ENCODE results near the gene ZNF329. TPM values are rescaled to one million over a fixed set of nuclear protein-coding genes. Genes with fewer than 3 reads are reported as not detected.

The ZNF329 gene
- total RNA-seq, 1 experiment from 2014 or later: 10.7 TPM

GRCh38 chr19:58129284-58129683 is 21.3 kb downstream of the ZNF329 start:
- in situ Hi-C loops (cut with HindIII; ENCODE audit: low pct_unique_long_range_greater_than_20kb, low sequenced_read_pairs): no loop called here
- no peak for DNase-seq (ENCODE audit: low read depth, low spot score)

DNA sequence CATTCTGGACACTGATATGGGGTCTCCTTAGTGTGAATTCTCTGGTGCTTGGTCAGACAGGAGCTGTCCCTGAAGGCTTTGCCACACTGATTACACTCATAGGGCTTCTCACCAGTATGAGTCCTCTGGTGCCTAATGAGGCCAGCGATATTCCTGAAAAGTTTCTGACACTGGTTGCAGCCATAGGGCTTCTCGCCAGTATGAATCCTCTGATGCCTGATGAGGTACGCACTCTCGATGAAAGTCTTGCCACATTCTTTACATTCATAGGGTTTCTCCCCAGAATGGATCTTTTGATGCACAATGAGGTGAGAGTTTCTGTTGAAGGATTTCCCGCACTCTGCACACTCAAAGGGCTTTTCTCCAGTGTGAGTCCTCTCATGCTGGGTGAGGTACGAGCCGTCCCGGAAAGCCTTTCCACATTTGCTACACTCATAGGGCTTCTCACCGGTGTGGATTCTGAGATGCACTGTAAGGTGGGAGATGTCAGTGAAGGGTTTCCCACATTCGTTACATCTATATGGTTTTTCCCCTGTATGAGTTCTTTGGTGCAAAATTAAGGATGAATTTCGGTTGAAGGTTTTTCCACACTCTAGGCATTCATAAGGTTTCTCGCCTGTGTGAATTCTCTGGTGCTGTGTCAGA is 22.4 kb downstream of the ZNF329 start:
- in situ Hi-C loops (cut with HindIII; ENCODE audit: low pct_unique_long_range_greater_than_20kb, low sequenced_read_pairs): no loop called here
- no peak for DNase-seq (ENCODE audit: low read depth, low spot score)

GRCh38 chr19:58123354-58123753 is 27.2 kb downstream of the ZNF329 start:
- in situ Hi-C loops (cut with HindIII; ENCODE audit: low pct_unique_long_range_greater_than_20kb, low sequenced_read_pairs): no loop called here
- no peak for DNase-seq (ENCODE audit: low read depth, low spot score)

DNA sequence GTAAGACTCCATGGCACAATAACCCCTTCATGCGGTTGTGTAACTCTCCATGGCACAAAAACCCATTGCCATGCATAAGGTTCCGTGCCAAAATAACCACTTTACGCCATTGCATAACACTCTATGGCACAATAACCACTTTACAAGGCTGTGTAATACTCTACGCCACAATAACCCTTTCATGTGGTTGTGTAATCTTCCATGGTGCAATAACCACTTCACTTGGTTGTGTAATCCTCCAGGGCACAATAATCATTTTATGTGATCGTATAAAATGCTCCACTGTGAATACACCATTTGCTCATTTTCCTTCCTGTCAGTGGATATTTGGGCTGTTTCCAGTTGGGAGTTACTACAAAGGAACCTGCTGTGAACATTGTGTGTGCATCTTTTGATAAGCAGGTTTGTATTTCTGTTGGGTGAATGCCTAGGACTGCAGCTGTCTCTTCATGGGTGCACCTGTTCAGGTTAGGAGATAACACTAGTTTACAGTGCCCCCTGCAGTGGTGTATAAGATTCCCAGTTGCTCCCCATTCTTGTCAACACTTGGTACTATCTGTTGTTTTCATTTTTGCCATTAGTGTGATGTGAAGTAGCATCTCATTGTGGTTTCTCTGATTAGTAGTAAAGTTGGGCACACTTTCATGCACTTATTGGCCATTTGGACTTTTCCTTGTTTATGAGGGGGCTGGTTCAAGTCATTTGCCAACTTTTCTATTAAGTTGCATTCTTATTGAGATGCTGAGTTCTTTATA is 31.4 kb downstream of the ZNF329 start:
- no peak for DNase-seq (ENCODE audit: low read depth, low spot score)
- in situ Hi-C loops (cut with HindIII; ENCODE audit: low pct_unique_long_range_greater_than_20kb, low sequenced_read_pairs): no loop called here

GRCh38 chr19:58117841-58118575 is 32.6 kb downstream of the ZNF329 start:
- in situ Hi-C loops (cut with HindIII; ENCODE audit: low pct_unique_long_range_greater_than_20kb, low sequenced_read_pairs): no loop called here
- DNase-seq (ENCODE audit: low read depth, low spot score): no peak

DNA sequence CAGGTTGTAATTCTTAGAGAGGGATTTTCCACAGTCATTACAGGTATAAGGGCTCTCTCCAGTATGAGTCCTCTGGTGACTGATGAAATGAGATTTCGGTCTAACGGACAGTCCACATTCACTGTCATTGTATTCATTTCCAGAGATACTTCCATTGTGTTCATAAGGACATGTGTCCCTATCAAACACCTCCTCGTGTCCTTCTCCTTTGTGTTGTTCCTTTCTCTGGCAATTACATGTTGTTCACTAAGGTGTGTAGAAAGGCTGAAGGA is 42.1 kb downstream of the ZNF329 start:
- in situ Hi-C loops (cut with HindIII; ENCODE audit: low pct_unique_long_range_greater_than_20kb, low sequenced_read_pairs): no loop called here

GRCh38 chr19:58107778-58108545 is 42.6 kb downstream of the ZNF329 start:
- no peak for DNase-seq (ENCODE audit: low read depth, low spot score)
- in situ Hi-C loops (cut with HindIII; ENCODE audit: low pct_unique_long_range_greater_than_20kb, low sequenced_read_pairs): no loop called here

More for the DNA sequence above, 42.1 kb downstream of the ZNF329 start:
- DNase-seq (ENCODE audit: low read depth, low spot score): no peak

- no peak for DNase-seq (ENCODE audit: low read depth, low spot score)
- in situ Hi-C loops (cut with HindIII; ENCODE audit: low pct_unique_long_range_greater_than_20kb, low sequenced_read_pairs): no loop called here
Measured at GRCh38 chr19:58098682-58098998, 51.9 kb downstream of the ZNF329 start.

GRCh38 chr19:58097781-58098681 is 52.6 kb downstream of the ZNF329 start, which contains the start of gene ZSCAN18:
Gene ZSCAN18 (minus strand): TSS chr19:58098231. CDS start chr19:58090267, 7,964 bp downstream.
- in situ Hi-C loops (cut with HindIII; ENCODE audit: low pct_unique_long_range_greater_than_20kb, low sequenced_read_pairs): no loop called here

GRCh38 chr19:58097349-58097748 is 53.2 kb downstream of the ZNF329 start:
- in situ Hi-C loops (cut with HindIII; ENCODE audit: low pct_unique_long_range_greater_than_20kb, low sequenced_read_pairs): no loop called here
- DNase-seq (ENCODE audit: low read depth, low spot score): no peak

More at GRCh38 chr19:58097781-58098681, 52.6 kb downstream of the ZNF329 start, which contains the start of gene ZSCAN18:
- DNase-seq (ENCODE audit: low read depth, low spot score): peak; percentile 76

GRCh38 chr19:58096884-58097283 is 53.7 kb downstream of the ZNF329 start:
- DNase-seq (ENCODE audit: low read depth, low spot score): no peak
- in situ Hi-C loops (cut with HindIII; ENCODE audit: low pct_unique_long_range_greater_than_20kb, low sequenced_read_pairs): no loop called here

DNA sequence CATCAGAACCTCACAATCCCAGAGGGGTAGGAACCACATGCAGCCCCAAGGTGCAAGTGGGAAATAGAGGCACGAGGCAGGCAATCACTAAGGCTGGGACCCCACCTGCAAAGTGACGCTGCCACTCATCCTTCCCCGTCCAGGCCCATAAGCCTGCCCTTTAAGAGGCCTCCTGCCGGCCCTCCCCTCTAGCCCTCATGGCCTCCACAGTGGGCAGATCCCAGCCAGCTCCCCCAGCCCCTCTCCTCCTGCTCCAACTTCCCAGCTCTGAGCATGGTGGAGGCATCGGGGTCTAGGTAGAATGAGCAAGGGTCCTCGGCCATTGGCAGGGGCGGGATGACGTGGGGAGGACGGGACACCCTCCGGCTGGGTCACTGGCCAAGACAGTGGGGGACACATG is 55.3 kb downstream of the ZNF329 start:
- DNase-seq (ENCODE audit: low read depth, low spot score): no peak
- in situ Hi-C loops (cut with HindIII; ENCODE audit: low pct_unique_long_range_greater_than_20kb, low sequenced_read_pairs): no loop called here

DNA sequence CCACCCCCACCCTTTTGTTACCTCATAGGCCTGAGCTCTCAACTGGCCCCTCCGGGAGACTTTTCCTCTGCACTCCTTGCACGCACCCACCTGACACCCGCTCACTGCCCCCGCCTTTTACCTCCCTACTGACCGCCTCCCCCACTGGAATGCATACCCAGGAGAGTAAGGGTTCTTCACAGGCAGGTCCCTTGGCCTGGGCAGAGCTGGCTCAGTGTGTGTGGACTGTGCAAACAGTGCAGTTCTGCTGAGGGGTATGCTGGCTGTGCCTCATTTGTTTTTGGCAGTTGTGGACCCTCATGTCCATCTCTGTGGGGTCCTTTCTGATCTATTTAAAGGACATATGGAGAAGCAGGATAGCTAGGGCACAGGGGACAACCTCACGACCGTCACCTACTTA is 57.5 kb downstream of the ZNF329 start:
- in situ Hi-C loops (cut with HindIII; ENCODE audit: low pct_unique_long_range_greater_than_20kb, low sequenced_read_pairs): no loop called here
- DNase-seq (ENCODE audit: low read depth, low spot score): no peak

GRCh38 chr19:58091251-58091995 is 59.2 kb downstream of the ZNF329 start:
- DNase-seq (ENCODE audit: low read depth, low spot score): no peak
- in situ Hi-C loops (cut with HindIII; ENCODE audit: low pct_unique_long_range_greater_than_20kb, low sequenced_read_pairs): no loop called here

GRCh38 chr19:58089846-58090245 is 60.7 kb downstream of the ZNF329 start:
- DNase-seq (ENCODE audit: low read depth, low spot score): no peak
- in situ Hi-C loops (cut with HindIII; ENCODE audit: low pct_unique_long_range_greater_than_20kb, low sequenced_read_pairs): no loop called here

GRCh38 chr19:58088521-58089052 is 62.0 kb downstream of the ZNF329 start:
- in situ Hi-C loops (cut with HindIII; ENCODE audit: low pct_unique_long_range_greater_than_20kb, low sequenced_read_pairs): no loop called here
- no peak for DNase-seq (ENCODE audit: low read depth, low spot score)

Measured in SK-MEL-5 (cell line).